HAP-1 (cell line): ENCODE results near the gene ENTHD1.

ENCODE experiments used
- DNase-seq, 2 experiments: peaks; one replicate each; pipeline ENCODE4 v3.0.0-alpha.2; 2016 to 2020; ENCODE audit warnings: low spot score in 2 of 2
- H3K27me3 ChIP-seq: fragments of 250-450 bp; sonication (Bioruptor Pico); 2 replicates; pipeline ENCODE4 v1.5.1; 2020; ENCODE audit warnings: low read depth, mild to moderate bottlenecking, moderate library complexity
- H3K36me3 ChIP-seq: fragments of 250-450 bp; sonication (Bioruptor Pico); replicated peaks from 2 replicates; pipeline ENCODE4 v1.5.1; 2020; ENCODE audit warnings: mild to moderate bottlenecking
- H3K4me1 ChIP-seq: fragments of 250-450 bp; sonication (Bioruptor Pico); 2 replicates; pipeline ENCODE4 v1.5.1; 2020; ENCODE audit warnings: mild to moderate bottlenecking
- H3K4me3 ChIP-seq: fragments of 250-450 bp; sonication (Bioruptor Pico); 2 replicates; pipeline ENCODE4 v1.5.1; 2020; ENCODE audit warnings: mild to moderate bottlenecking, moderate library complexity
- H3K9me3 ChIP-seq: fragments of 250-450 bp; sonication (Bioruptor Pico); 2 replicates; pipeline ENCODE4 v1.5.1; 2020; ENCODE audit warnings: mild to moderate bottlenecking, moderate library complexity
- in situ Hi-C: fragments of 300-500 bp; cut with MboI; formaldehyde crosslinking; loops from 3 replicates; pipeline ENCODE4 v1.14.3; 2020; ENCODE audit warnings: low sequenced_read_pairs, inconsistent platforms, mixed read lengths

Gene ENTHD1

GRCh38 chr22:39797528-39798147 lies 95.9 kb downstream of the ENTHD1 start:
- in situ Hi-C loops, result no loop called here
- Histone ChIP-seq H3K9me3 (peaks cover 10% of the 10 kb centered on the region), H3K27me3 (peaks cover 4% of the 10 kb centered on the region; the same call in 1 of the 2 replicates), H3K4me3 (no peak overlapping the region), H3K4me1 (peaks cover 10% of the 10 kb centered on the region), H3K36me3 (no peaks in the 10 kb centered on the region)
- no peak for DNase-seq

- no peaks in the 10 kb centered on the region for H3K4me1 ChIP-seq
- in situ Hi-C loops, result no loop called here
- H3K36me3 ChIP-seq, result no peaks in the 10 kb centered on the region
- no peak for DNase-seq
- H3K27me3 ChIP-seq, result peaks cover 4% of the 10 kb centered on the region; the same call in 1 of the 2 replicates
- H3K4me3 ChIP-seq, result no peak overlapping the region
- no peaks in the 10 kb centered on the region for H3K9me3 ChIP-seq
Measured at GRCh38 chr22:39789788-39790187, 103.8 kb downstream of the ENTHD1 start.

GRCh38 chr22:39785232-39785631 lies 108.3 kb downstream of the ENTHD1 start:
- Histone ChIP-seq H3K36me3 (no peaks in the 10 kb centered on the region), H3K9me3 (no peaks in the 10 kb centered on the region), H3K27me3 (no peaks in the 10 kb centered on the region), H3K4me1 (no peaks in the 10 kb centered on the region), H3K4me3 (no peak overlapping the region)
- in situ Hi-C loops, result no loop called here
- no peak for DNase-seq

GRCh38 chr22:39777716-39778454 lies 115.7 kb downstream of the ENTHD1 start:
- no peak for DNase-seq
- H3K36me3 ChIP-seq, result no peaks in the 10 kb centered on the region
- no peaks in the 10 kb centered on the region for H3K9me3 ChIP-seq
- in situ Hi-C loops, result no loop called here
- no peak overlapping the region for H3K4me3 ChIP-seq
- H3K4me1 ChIP-seq, result no peaks in the 10 kb centered on the region
- peaks cover 3% of the 10 kb centered on the region; the same call in 1 of the 2 replicates for H3K27me3 ChIP-seq

GRCh38 chr22:39776295-39777009 lies 117.1 kb downstream of the ENTHD1 start:
- Histone ChIP-seq H3K9me3 (no peaks in the 10 kb centered on the region), H3K4me1 (no peaks in the 10 kb centered on the region), H3K27me3 (peaks cover 3% of the 10 kb centered on the region; the same call in 1 of the 2 replicates), H3K4me3 (no peak overlapping the region), H3K36me3 (no peaks in the 10 kb centered on the region)
- in situ Hi-C loops, result no loop called here
- DNase-seq, result no peak

GRCh38 chr22:39773976-39774539 lies 119.5 kb downstream of the ENTHD1 start:
- peaks cover 3% of the 10 kb centered on the region; the same call in 1 of the 2 replicates for H3K27me3 ChIP-seq
- H3K4me1 ChIP-seq, result no peaks in the 10 kb centered on the region
- no peak overlapping the region for H3K4me3 ChIP-seq
- no peaks in the 10 kb centered on the region for H3K36me3 ChIP-seq
- no peaks in the 10 kb centered on the region for H3K9me3 ChIP-seq
- in situ Hi-C loops, result no loop called here
- DNase-seq, result no peak

- H3K4me1 ChIP-seq, result no peaks in the 10 kb centered on the region
- H3K36me3 ChIP-seq, result no peaks in the 10 kb centered on the region
- in situ Hi-C loops, result no loop called here
- H3K4me3 ChIP-seq, result no peak overlapping the region
- DNase-seq, result no peak
- peaks cover 3% of the 10 kb centered on the region; the same call in 1 of the 2 replicates for H3K27me3 ChIP-seq
- no peaks in the 10 kb centered on the region for H3K9me3 ChIP-seq
Measured at GRCh38 chr22:39773503-39773902, 120.1 kb downstream of the ENTHD1 start.

GRCh38 chr22:39771486-39771885 lies 122.1 kb downstream of the ENTHD1 start:
- DNase-seq, result no peak
- no peaks in the 10 kb centered on the region for H3K4me1 ChIP-seq
- in situ Hi-C loops, result no loop called here
- H3K9me3 ChIP-seq, result no peaks in the 10 kb centered on the region
- H3K36me3 ChIP-seq, result no peaks in the 10 kb centered on the region
- H3K27me3 ChIP-seq, result peaks cover 3% of the 10 kb centered on the region; the same call in 1 of the 2 replicates
- H3K4me3 ChIP-seq, result no peak overlapping the region

- Histone ChIP-seq H3K36me3 (no peaks in the 10 kb centered on the region), H3K4me1 (no peaks in the 10 kb centered on the region), H3K9me3 (no peaks in the 10 kb centered on the region; the same call in 1 of the 2 replicates), H3K4me3 (no peak overlapping the region), H3K27me3 (peaks cover 2% of the 10 kb centered on the region; the same call in 1 of the 2 replicates)
- no peak for DNase-seq
- in situ Hi-C loops, result no loop called here
Measured at GRCh38 chr22:39765661-39766060, 127.9 kb downstream of the ENTHD1 start.

GRCh38 chr22:39765046-39765445 lies 128.5 kb downstream of the ENTHD1 start:
- no peak overlapping the region for H3K4me3 ChIP-seq
- H3K4me1 ChIP-seq, result no peaks in the 10 kb centered on the region
- no peaks in the 10 kb centered on the region for H3K36me3 ChIP-seq
- H3K27me3 ChIP-seq, result peaks cover 3% of the 10 kb centered on the region; the same call in 1 of the 2 replicates
- no peak for DNase-seq
- in situ Hi-C loops, result no loop called here
- no peaks in the 10 kb centered on the region; the same call in 1 of the 2 replicates for H3K9me3 ChIP-seq

GRCh38 chr22:39763276-39763675 lies 130.3 kb downstream of the ENTHD1 start:
- in situ Hi-C loops, result no loop called here
- Histone ChIP-seq H3K4me3 (no peak overlapping the region), H3K36me3 (no peaks in the 10 kb centered on the region), H3K27me3 (peaks cover 3% of the 10 kb centered on the region; the same call in 1 of the 2 replicates), H3K4me1 (no peaks in the 10 kb centered on the region), H3K9me3 (no peaks in the 10 kb centered on the region; the same call in 1 of the 2 replicates)
- no peak for DNase-seq

- Histone ChIP-seq H3K9me3 (no peaks in the 10 kb centered on the region), H3K4me3 (no peak overlapping the region), H3K27me3 (peaks cover 18% of the 10 kb centered on the region), H3K36me3 (no peaks in the 10 kb centered on the region), H3K4me1 (no peaks in the 10 kb centered on the region)
- in situ Hi-C loops, result no loop called here
- no peak for DNase-seq
Measured at GRCh38 chr22:39750759-39751158, 142.8 kb downstream of the ENTHD1 start.

- Histone ChIP-seq H3K9me3 (no peaks in the 10 kb centered on the region), H3K4me1 (no peaks in the 10 kb centered on the region), H3K36me3 (no peaks in the 10 kb centered on the region), H3K4me3 (no peak overlapping the region), H3K27me3 (peaks cover 20% of the 10 kb centered on the region)
- DNase-seq, result no peak
- in situ Hi-C loops, result no loop called here
Measured at GRCh38 chr22:39748877-39749276, 144.7 kb downstream of the ENTHD1 start.
